GM10266 (cell line): Measurements from ENCODE around the gene SMIM14.

Source experiments
- DNase-seq: peaks from one replicate; pipeline ENCODE4 v3.0.0; 2012; ENCODE audit errors: extremely low spot score
- TF ChIP-seq, protein P1 (sequence below): IDR thresholded peaks from 2 replicates; pipeline ENCODE4 v1.5.1; 2012; ENCODE audit warnings: mild to moderate bottlenecking, low read depth; ENCODE audit not compliant: control insufficient read depth, insufficient read depth; ENCODE audit errors: missing control alignments

Gene SMIM14

DNA sequence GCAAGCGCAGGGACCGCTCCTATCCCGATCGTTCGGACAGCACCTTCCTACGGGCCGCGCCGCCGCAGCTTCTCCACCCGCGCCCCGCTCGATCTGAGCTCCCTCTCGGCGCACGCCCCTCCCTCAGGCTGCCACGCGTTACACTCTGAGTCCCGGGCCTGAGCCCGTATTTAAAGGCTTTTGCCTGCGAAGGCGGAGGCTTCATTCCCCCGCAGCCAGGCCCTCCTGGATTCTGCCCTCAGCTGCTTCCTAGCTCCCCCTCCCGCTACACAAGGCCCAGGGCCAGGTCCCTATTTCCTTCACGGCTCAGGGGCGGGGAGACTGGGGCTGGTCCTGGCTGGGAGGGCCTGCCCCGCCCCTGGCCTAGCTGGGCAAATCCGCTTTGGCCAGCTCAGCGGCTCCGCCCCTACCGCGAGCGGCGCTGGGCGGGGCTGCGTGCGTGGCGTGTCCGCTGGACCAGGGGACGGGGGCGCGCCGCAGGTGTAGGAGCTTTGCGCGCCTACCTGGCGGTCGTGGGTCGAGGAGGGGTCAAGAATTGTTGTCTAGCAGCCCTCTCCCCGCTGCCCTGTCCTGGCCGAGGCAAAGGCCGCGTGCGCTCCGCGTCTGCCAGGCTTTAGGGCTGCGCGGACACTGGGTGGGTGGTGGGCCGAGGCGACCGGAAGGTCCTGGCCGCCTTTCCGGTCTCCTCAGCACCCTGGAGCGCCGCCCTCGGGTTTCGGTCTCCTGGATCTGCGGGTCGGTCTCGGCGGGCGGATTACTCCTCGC, 111.2 kb downstream of the SMIM14 start, which contains the start of gene UGDH:
Gene UGDH (minus strand): TSS at position 144 of the 765 bp plus-strand sequence. CDS start 5,927 bp downstream, outside the sequence.
- DNase-seq, result peak; percentile 97
- TF ChIP-seq, protein P1, sequence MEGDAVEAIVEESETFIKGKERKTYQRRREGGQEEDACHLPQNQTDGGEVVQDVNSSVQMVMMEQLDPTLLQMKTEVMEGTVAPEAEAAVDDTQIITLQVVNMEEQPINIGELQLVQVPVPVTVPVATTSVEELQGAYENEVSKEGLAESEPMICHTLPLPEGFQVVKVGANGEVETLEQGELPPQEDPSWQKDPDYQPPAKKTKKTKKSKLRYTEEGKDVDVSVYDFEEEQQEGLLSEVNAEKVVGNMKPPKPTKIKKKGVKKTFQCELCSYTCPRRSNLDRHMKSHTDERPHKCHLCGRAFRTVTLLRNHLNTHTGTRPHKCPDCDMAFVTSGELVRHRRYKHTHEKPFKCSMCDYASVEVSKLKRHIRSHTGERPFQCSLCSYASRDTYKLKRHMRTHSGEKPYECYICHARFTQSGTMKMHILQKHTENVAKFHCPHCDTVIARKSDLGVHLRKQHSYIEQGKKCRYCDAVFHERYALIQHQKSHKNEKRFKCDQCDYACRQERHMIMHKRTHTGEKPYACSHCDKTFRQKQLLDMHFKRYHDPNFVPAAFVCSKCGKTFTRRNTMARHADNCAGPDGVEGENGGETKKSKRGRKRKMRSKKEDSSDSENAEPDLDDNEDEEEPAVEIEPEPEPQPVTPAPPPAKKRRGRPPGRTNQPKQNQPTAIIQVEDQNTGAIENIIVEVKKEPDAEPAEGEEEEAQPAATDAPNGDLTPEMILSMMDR, result peak; percentile 32

DNA sequence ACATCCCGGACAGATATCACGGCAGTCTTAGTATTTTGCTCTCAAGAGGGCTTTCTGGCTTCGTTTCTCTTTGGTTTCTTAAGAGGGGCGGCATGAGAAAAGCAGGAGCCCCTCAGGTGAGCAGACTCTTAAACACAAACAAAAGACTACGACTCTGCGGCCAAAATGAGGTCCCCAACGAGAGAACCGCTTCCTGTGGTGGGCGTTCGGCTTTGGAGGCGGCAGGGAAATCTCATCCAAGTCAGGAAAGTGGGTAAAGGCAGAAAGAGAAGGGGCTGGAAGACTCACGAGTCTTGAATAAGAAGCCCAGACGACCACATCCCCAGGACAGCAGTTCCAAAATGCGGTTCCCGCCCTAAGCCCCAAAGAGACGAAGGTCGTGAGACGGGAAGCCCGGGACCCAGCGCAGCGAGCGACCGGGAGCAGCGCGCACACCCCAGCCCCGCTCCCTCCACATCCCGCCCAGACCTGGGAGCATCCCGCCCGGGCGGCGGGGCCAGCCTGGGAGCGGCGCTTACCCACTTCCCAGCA, 111.8 kb downstream of the SMIM14 start:
- DNase-seq, result peak; percentile 35
- TF ChIP-seq, protein P1, result no peak

DNA sequence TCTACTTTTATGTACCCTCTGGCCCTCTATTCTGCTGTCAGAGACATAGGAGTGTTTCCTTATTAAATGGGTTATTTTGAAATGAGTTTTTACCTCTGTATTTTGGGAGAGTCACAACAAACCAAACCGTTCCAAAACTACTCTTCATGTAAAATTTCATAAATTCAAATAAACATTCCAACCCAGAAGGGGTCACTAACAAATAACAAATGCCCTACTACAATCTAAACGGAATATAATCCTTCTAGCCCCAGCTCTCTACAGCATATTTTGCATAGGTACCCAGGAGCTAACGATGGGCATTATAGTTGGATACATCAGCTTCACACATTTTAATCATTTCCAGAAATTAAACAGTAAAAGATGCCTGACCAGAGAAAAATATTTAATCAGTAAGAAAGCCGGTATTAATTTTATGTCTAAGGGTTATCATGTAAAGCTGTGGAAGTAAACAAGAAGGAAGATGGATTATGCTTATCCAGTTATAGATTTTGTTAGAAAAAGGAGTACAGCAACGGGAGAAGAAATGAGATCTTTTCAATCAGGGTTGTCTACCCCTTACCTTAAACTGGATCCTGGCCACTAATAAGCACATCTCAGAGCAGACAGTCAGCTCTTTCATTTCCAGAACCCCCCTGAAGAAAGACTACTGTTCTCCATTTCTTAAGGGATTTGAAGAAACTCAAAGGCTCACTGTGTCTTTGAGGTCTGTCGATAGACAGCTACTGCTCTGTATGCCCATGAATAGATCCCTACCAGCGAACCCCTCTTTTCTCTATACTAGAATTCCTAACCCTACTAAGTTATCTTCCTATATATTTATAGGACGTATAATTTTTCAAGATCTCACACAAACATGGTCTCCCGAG, 112.6 kb downstream of the SMIM14 start:
- DNase-seq, result peak; percentile 13
- TF ChIP-seq, protein P1, result no peak

DNA sequence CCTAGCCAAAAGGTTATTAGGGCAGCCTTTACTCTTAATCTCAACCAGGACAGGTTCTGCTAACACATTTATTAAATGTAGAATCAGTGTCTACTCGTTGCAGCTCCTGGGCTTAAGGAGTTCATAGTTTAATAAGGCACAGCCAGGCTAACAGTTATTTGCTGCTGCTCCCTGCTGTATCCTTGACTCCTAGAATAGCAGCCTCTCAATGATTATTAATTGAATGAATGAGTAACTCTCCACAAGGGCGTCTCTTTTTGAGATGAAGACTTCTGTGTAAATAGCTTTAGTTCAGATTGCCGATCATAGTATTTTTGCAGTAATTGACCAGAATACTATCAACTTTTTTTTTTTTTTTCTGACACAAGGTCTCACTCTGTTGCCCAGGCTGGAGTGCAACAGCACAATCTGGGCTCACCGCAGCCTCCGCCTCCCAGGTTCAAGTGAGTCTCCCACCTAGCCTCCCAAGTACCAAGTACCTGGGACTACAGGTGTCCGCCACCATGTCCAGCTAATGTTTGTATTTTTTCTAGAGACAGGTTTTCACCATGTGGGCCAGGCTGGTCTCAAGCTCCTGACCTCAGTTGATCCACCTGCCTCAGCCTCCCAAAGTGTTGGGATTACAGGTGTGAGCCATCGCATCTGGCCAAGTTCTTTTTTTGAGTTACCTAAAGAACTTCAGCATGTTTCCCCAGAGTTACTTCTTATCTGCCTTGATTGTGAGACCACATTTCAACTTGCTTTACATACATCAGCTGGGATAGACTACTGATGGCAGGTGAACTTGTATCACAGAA, 114.3 kb downstream of the SMIM14 start:
- TF ChIP-seq, protein P1, result no peak
- no peak for DNase-seq

DNA sequence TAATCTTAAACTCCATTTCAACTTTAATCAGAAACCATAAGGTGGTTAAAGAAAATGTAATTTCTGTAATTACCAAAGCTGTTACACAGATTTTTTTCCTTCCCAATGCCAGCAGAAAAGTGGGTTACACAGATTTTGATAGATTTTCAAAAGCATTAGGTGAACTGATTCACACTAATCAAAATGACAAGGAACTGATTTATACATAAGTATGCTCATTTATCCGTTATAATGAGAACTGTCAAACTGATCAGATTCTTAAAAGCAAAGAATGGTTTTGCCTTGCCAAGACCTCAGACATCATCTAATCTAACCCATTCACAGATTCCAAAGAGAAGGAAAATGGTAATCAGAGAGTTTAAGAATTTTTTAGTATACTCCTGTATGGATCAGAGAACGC, 116.6 kb downstream of the SMIM14 start:
- TF ChIP-seq, protein P1, result no peak
- no peak for DNase-seq

DNA sequence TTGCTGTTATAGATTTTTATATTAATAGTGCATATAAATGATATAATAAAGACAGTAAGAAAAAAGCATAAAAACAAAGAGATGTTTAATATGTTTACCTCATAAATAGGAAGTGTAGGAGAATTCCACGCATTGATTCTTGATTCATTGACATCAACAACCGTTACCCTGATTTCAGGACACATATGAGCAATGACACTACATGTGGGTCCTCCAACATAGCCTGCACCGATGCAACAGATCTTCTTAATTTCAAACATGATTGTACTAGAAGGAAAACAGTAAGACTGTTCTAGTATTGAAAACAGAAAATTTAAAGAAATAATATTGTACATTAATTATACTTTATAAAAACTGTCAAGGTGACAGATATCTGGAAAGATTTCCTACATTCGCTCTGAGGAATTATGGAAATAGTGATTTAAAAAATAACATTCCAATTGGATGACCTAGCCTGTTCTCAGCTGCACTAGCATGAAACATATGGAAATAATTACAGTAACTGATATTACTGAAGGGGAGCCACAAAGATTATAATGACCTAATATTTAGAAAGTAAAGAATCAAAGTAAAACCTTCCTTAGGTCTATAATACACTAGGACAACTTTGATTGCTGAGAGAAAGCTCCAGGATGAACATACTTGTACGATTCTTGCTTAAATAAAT, 117.3 kb downstream of the SMIM14 start:
- TF ChIP-seq, protein P1, result no peak
- DNase-seq, result no peak
